ENCODE measurements around the gene CCDC50. TPM values are rescaled to one million over a fixed set of nuclear protein-coding genes. Genes with fewer than 3 reads are reported as not detected.

The CCDC50 gene
- total and polyA plus RNA-seq, 2 of the 8 experiments (the other 6 are each of a cell fraction or from before 2014, with no cell fraction given): 7.3 to 19.2 TPM

DNA sequence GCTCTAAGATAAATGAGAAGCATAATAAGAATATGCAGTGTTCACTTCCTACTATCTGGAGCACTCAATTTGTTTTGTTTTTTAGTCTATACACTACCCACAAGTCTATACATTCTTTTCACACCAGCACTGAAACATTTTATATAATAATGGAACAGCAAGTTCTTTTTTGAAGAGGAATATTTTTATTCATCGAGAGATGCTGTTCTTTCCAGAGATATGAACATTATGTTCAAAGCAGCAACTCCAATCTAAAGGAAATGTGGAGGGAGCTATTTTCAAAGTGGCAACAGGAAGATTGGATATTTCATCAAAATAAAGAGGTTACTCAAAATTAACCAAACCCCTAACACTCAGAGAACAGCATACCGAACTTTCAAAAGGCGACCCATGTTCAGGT lies 115.4 kb downstream of the CCDC50 start (continued):
- TF ChIP-seq CHD7 (IDR thresholded peaks at IDR 0.05; ENCODE audit: insufficient replicate concordance, low read length) (no peak), NANOG (IDR thresholded peaks at IDR 0.05; ENCODE audit: insufficient read depth, low read depth, low read length, poor library complexity, severe bottlenecking) (no peak), ZNF274 (IDR thresholded peaks at IDR 0.05; ENCODE audit: borderline replicate concordance, extremely low read depth, low read length) (no peak), TEAD4 (IDR thresholded peaks at IDR 0.05; ENCODE audit: low read depth, low read length) (no peak), CHD1 (IDR thresholded peaks at IDR 0.05; ENCODE audit: low read depth, low read length) (no peak), EGR1 (IDR thresholded peaks at IDR 0.05; ENCODE audit: borderline replicate concordance, low read depth, low read length) (no peak)

Measured in H1 (cell line).